H1 (cell line): ENCODE data around the gene ZNF763. TPM values are rescaled to one million over a fixed set of nuclear protein-coding genes. Genes with fewer than 3 reads are reported as not detected.

Source experiments
- CTCF ChIA-PET: fragments of 300-600 bp; sonication (Branson Sonifier 250); formaldehyde crosslinking; loops from one replicate; lab custom pipeline; 2021; ENCODE audit not compliant: partially characterized antibody; lab: Charles Lee
- POLR2A ChIA-PET: fragments of 300-600 bp; sonication (Branson Sonifier 250); formaldehyde crosslinking; loops from one replicate; lab custom pipeline; 2021; ENCODE audit warnings: inconsistent platforms; ENCODE audit not compliant: partially characterized antibody; lab: Charles Lee
- DNase-seq, 2 experiments: peaks; one replicate each; pipeline versions ENCODE4 v3.0.0 to v3.0.0-alpha.2; 2010 to 2022; ENCODE audit warnings: low spot score in 2 of 2, low read depth in 1 of 2, mixed read lengths in 1 of 2
- FAIRE-seq: peaks from 2 replicates; lab custom pipeline; 2011; peaks lifted over from hg19 to GRCh38; lab: Jason Lieb, UNC
- H2AFZ ChIP-seq: 2 replicates; pipeline ENCODE4 v1.8.1; 2012; ENCODE audit warnings: low read length, inconsistent platforms
- H2AK5ac ChIP-seq: 2 replicates; pipeline ENCODE4 v1.6.1; 2013; ENCODE audit warnings: low read depth, low read length
- H2BK120ac ChIP-seq: replicated peaks from 2 replicates; pipeline ENCODE3; 2013; ENCODE audit warnings: low read depth, low read length, inconsistent platforms
- H2BK12ac ChIP-seq: 2 replicates; pipeline ENCODE4 v1.6.1; 2013; ENCODE audit warnings: low read depth, low read length
- H2BK15ac ChIP-seq: 2 replicates; pipeline ENCODE4 v1.6.1; 2013; ENCODE audit warnings: low read length
- H2BK20ac ChIP-seq: 2 replicates; pipeline ENCODE4 v1.6.1; 2013; ENCODE audit warnings: low read length
- H2BK5ac ChIP-seq: 2 replicates; pipeline ENCODE4 v1.6.1; 2013; ENCODE audit warnings: low read depth, low read length
- H3K14ac ChIP-seq: 2 replicates; pipeline ENCODE4 v1.6.1; 2013; ENCODE audit warnings: inconsistent platforms; ENCODE audit not compliant: insufficient read length
- H3K18ac ChIP-seq: 2 replicates; pipeline ENCODE4 v1.6.1; 2013; ENCODE audit warnings: low read length; ENCODE audit errors: extremely low read depth
- H3K23ac ChIP-seq: 2 replicates; pipeline ENCODE4 v1.6.1; 2013; ENCODE audit warnings: inconsistent platforms; ENCODE audit not compliant: insufficient read length
- H3K23me2 ChIP-seq: 2 replicates; pipeline ENCODE4 v1.6.1; 2013; ENCODE audit warnings: low read depth, low read length
- H3K27ac ChIP-seq: 2 replicates; pipeline ENCODE4 v1.6.1; 2011; ENCODE audit warnings: low read depth, low read length, inconsistent platforms
- H3K27me3 ChIP-seq, 4 experiments: replicated peaks in 1 of 4; 1 replicate in 1 of 4; 2 replicates in 3 of 4; pipeline versions ENCODE4 v1.6.1 to v1.8.1; 2011 to 2013; ENCODE audit warnings: low read length in 3 of 4, mild to moderate bottlenecking in 3 of 4, inconsistent platforms in 2 of 4, mixed read lengths in 2 of 4, moderate library complexity in 1 of 4; ENCODE audit not compliant: control insufficient read depth in 3 of 4, insufficient read depth in 3 of 4; ENCODE audit errors: extremely low read depth in 1 of 4
- H3K36me3 ChIP-seq, 4 experiments: 2 replicates each; pipeline versions ENCODE4 v1.6.1 to v1.8.1; 2011 to 2013; ENCODE audit warnings: mild to moderate bottlenecking in 4 of 4, low read length in 3 of 4, moderate library complexity in 2 of 4, control low read depth in 1 of 4, inconsistent platforms in 1 of 4; ENCODE audit not compliant: insufficient read depth in 4 of 4, control insufficient read depth in 2 of 4
- H3K4ac ChIP-seq: replicated peaks from 2 replicates; pipeline ENCODE3; 2013; ENCODE audit warnings: low read length, low read depth, mixed read lengths, inconsistent platforms; ENCODE audit not compliant: insufficient read length
- H3K4me1 ChIP-seq, 4 experiments: replicated peaks in 1 of 4; 1 replicate in 1 of 4; 2 replicates in 3 of 4; pipeline versions ENCODE4 v1.6.1 to v1.8.1; 2011 to 2013; ENCODE audit warnings: low read length in 3 of 4, inconsistent platforms in 2 of 4, mixed read lengths in 1 of 4; ENCODE audit not compliant: insufficient read depth in 4 of 4, control insufficient read depth in 3 of 4
- H3K4me2 ChIP-seq, 2 experiments: 2 replicates each; pipeline versions ENCODE4 v1.6.1 to v1.8.1; 2011 to 2013; ENCODE audit warnings: low read depth in 2 of 2, low read length in 2 of 2, control low read depth in 1 of 2, inconsistent platforms in 1 of 2, mild to moderate bottlenecking in 1 of 2; ENCODE audit not compliant: insufficient read depth in 1 of 2
- H3K4me3 ChIP-seq, 4 experiments: fragments of 200-600, 300-600 bp in 1 of 4; sonication (generic), shearing (Covaris generic), sonication (Bioruptor Twin) in 1 of 4; 2 replicates each; pipeline versions ENCODE4 v1.5.1 to v1.8.1; 2011 to 2016; ENCODE audit warnings: low read length in 4 of 4, low read depth in 3 of 4, control low read depth in 2 of 4, inconsistent platforms in 2 of 4, mild to moderate bottlenecking in 2 of 4, mixed read lengths in 1 of 4, moderate library complexity in 1 of 4; ENCODE audit not compliant: insufficient read depth in 2 of 4; ENCODE audit errors: extremely low read depth in 1 of 4
- H3K56ac ChIP-seq: replicated peaks from 2 replicates; pipeline ENCODE3; 2013; ENCODE audit warnings: low read depth, mild to moderate bottlenecking, mixed read lengths, low read length, inconsistent platforms; ENCODE audit not compliant: insufficient read length
- H3K79me1 ChIP-seq: 2 replicates; pipeline ENCODE4 v1.6.1; 2013; ENCODE audit warnings: low read depth, low read length, control low read depth
- H3K79me2 ChIP-seq, 2 experiments: 2 replicates each; pipeline versions ENCODE4 v1.6.1 to v1.8.1; 2012 to 2013; ENCODE audit warnings: low read length in 2 of 2, mild to moderate bottlenecking in 2 of 2, inconsistent platforms in 1 of 2; ENCODE audit not compliant: insufficient read depth in 2 of 2, control insufficient read depth in 1 of 2
- H3K9ac ChIP-seq, 4 experiments: replicated peaks in 1 of 4; 1 replicate in 1 of 4; 2 replicates in 3 of 4; pipeline versions ENCODE4 v1.6.1 to v1.8.1; 2011 to 2013; ENCODE audit warnings: low read depth in 3 of 4, low read length in 3 of 4, control low read depth in 2 of 4, mild to moderate bottlenecking in 2 of 4, moderate library complexity in 2 of 4, inconsistent platforms in 1 of 4; ENCODE audit errors: extremely low read depth in 1 of 4
- H3K9me3 ChIP-seq, 2 experiments: 2 replicates each; pipeline versions ENCODE4 v1.6.1 to v1.8.1; 2012 to 2013; ENCODE audit warnings: mild to moderate bottlenecking in 2 of 2, moderate library complexity in 2 of 2, control low read depth in 1 of 2, inconsistent platforms in 1 of 2, low read depth in 1 of 2, low read length in 1 of 2, mixed read lengths in 1 of 2; ENCODE audit not compliant: insufficient read depth in 2 of 2
- H4K20me1 ChIP-seq, 2 experiments: replicated peaks in 1 of 2; 2 replicates each; pipeline versions ENCODE3 to v1.8.1; 2011 to 2013; ENCODE audit warnings: inconsistent platforms in 2 of 2, low read length in 2 of 2, mild to moderate bottlenecking in 1 of 2; ENCODE audit not compliant: insufficient read depth in 2 of 2, control insufficient read depth in 1 of 2
- H4K5ac ChIP-seq: 2 replicates; pipeline ENCODE4 v1.6.1; 2013; ENCODE audit warnings: low read length, low read depth, mixed read lengths, inconsistent platforms; ENCODE audit not compliant: insufficient read length
- H4K8ac ChIP-seq: 2 replicates; pipeline ENCODE4 v1.8.0; 2013; ENCODE audit warnings: mild to moderate bottlenecking, moderate library complexity, low read length, inconsistent platforms; ENCODE audit not compliant: insufficient read depth; ENCODE audit errors: extremely low read depth
- H4K91ac ChIP-seq: replicated peaks from 2 replicates; pipeline ENCODE3; 2013; ENCODE audit warnings: low read length, mixed read lengths, inconsistent platforms; ENCODE audit not compliant: insufficient read length
- CBX8 ChIP-seq: fragments of 300-800, 300-1000 bp; sonication (generic); IDR thresholded peaks from 2 replicates; pipeline ENCODE4 v1.7.1; 2016; ENCODE audit warnings: low read depth, low read length, borderline replicate concordance
- SIN3A ChIP-seq, 2 experiments: IDR thresholded peaks in 1 of 2; conservative IDR thresholded peaks in 1 of 2; 2 replicates each; pipeline ENCODE4 v1.6.1; 2011 to 2012; ENCODE audit warnings: low read length in 2 of 2, improper control_type of control experiment in 1 of 2, low read depth in 1 of 2, mild to moderate bottlenecking in 1 of 2
- SIRT6 ChIP-seq: IDR thresholded peaks from one replicate; pipeline ENCODE4 v1.7.1; 2012; ENCODE audit warnings: low read length, inconsistent platforms
- WGBS, 2 experiments: shearing (Covaris generic) in 1 of 2; methylation state at CpG; one replicate each; pipeline versions ENCODE4 v1.1.6 to v1.1.7; 2013 to 2015; ENCODE audit warnings: low lambda C conversion rate in 2 of 2, mixed read lengths in 2 of 2, inconsistent platforms in 1 of 2, low coverage in 1 of 2, missing lambda C conversion rate in 1 of 2; ENCODE audit not compliant: insufficient replicate concordance in 2 of 2, insufficient coverage in 1 of 2, insufficient read length in 1 of 2; ENCODE audit errors: extremely low coverage in 1 of 2, missing lambda C conversion rate in 1 of 2; 5-methylcytosine and 5-hydroxymethylcytosine counted together
- polyA plus RNA-seq, 7 experiments: library from polyadenylated mRNA; depleted of rRNA in 3 of 7; stranded (reverse) in 5 of 7; unstranded in 2 of 7; fragments of >200 nt in 5 of 7; fragments of 200-250 nt in 2 of 7; gene quantifications; 1 replicate in 5 of 7; 2 replicates in 1 of 7; 4 replicates in 1 of 7; pipeline versions ENCODE4 v1.2.1 to v1.2.3, GENCODE V29; 2011 to 2013; ENCODE audit warnings: missing spikeins in 2 of 7, mixed read lengths in 2 of 7
- total RNA-seq: library from RNA; stranded (reverse); fragmentation: NEBNext Ultra II Directional; extraction: Animal tissue kit (Norgen Biotek cat#: 25700); gene quantifications from 2 replicates; pipeline ENCODE4 v1.2.1, GENCODE V29; 2021
- TF ChIP-seq, protein P1 (sequence below): IDR thresholded peaks from 2 replicates; pipeline ENCODE4 v1.6.1; 2012; ENCODE audit warnings: low read length, inconsistent platforms

ZNF763 gene
- total and polyA plus RNA-seq, 2 of the 8 experiments (the other 6 are each of a cell fraction or from before 2014, with no cell fraction given), result 0.39 to 1.7 TPM

DNA sequence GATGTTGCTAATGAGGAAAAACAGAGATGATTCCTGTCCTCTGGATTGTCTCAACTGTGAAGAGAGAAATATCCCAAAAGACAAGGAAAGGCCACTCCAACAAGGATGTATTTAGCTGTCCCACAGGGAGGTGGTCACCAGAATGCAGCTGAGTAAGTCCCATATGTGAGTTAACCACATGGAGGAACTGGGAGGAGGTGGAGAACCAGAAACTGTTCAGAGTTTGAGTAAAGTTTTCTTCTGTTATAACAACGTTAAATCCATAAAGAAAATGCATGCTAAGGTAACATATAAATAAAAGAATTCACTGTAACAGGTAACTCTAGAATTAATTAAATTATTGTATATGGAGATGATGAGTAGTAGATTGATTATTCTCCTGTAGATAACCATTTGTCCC, 5.3 kb downstream of the ZNF763 start:
- CTCF ChIA-PET, result no interaction called here
- Histone ChIP-seq H4K91ac (no peak overlapping the region), H2BK12ac (no peak overlapping the region), H4K20me1 (no peaks in the 10 kb centered on the region), H3K9ac (no peak overlapping the region), H3K18ac (no peak overlapping the region), H3K23me2 (peaks cover 2% of the 10 kb centered on the region; the same call in 1 of the 2 replicates), H3K23ac (no peak overlapping the region), H3K4me2 (no peak overlapping the region), H3K36me3 (no peaks in the 10 kb centered on the region), H2AK5ac (no peak overlapping the region), H2BK20ac (no peak overlapping the region), H3K4ac (no peak overlapping the region), H3K79me1 (no peaks in the 10 kb centered on the region), H2BK5ac (no peak overlapping the region), H2AFZ (no peak overlapping the region), H3K14ac (no peak overlapping the region), H2BK120ac (no peak overlapping the region), H3K56ac (no peak overlapping the region), H3K27ac (no peak overlapping the region), H3K4me1 (no peaks in the 10 kb centered on the region), H3K79me2 (no peaks in the 10 kb centered on the region), H3K27me3 (peaks cover 0 to 13% (median 7%) of the 10 kb centered on the region in 4 experiments; a peak in 5 of 7 replicates), H4K8ac (no peak overlapping the region), H3K9me3 (peaks cover 3 to 6% of the 10 kb centered on the region in 2 experiments; a peak in 1 of 4 replicates), H2BK15ac (no peak overlapping the region), H3K4me3 (no peak overlapping the region), H4K5ac (no peak overlapping the region)
- TF ChIP-seq SIRT6 (no peak), SIN3A (conservative IDR thresholded peaks at IDR 0.05 in 1 of 2, IDR thresholded peaks at IDR 0.05 in 1 of 2; ENCODE audit: low read depth in 1 of 2, low read length in 2 of 2) (no peak), CBX8 (no peak)
- TF ChIP-seq, protein P1, sequence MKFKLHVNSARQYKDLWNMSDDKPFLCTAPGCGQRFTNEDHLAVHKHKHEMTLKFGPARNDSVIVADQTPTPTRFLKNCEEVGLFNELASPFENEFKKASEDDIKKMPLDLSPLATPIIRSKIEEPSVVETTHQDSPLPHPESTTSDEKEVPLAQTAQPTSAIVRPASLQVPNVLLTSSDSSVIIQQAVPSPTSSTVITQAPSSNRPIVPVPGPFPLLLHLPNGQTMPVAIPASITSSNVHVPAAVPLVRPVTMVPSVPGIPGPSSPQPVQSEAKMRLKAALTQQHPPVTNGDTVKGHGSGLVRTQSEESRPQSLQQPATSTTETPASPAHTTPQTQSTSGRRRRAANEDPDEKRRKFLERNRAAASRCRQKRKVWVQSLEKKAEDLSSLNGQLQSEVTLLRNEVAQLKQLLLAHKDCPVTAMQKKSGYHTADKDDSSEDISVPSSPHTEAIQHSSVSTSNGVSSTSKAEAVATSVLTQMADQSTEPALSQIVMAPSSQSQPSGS, result no peak
- FAIRE-seq (no peak), DNase-seq (no peak)
- POLR2A ChIA-PET, result no interaction called here
- 68% methylated on average over 1 of the region's 1 CpG; no CpG with 5 or more reads in 1 of the 2 experiments for WGBS, 2 experiments
